Cardiac muscle cell (in vitro differentiated cells and primary cell): ENCODE results near the gene PSMA3. TPM values are rescaled to one million over a fixed set of nuclear protein-coding genes. Genes with fewer than 3 reads are reported as not detected.

Source experiments
- DNase-seq, 2 donors: peaks; one replicate each; pipeline versions ENCODE4 v3.0.0 to v3.0.0-alpha.2; 2010 to 2017; ENCODE audit warnings: low read depth in 1 of 2, low spot score in 1 of 2
- H3K27ac ChIP-seq: fragments of 200-600 bp; sonication (generic); 2 replicates; pipeline ENCODE4 v1.5.1; 2016
- H3K27me3 ChIP-seq: fragments of 200-600 bp; sonication (generic); 2 replicates; pipeline ENCODE4 v1.6.0; 2016; ENCODE audit warnings: control low read depth
- H3K36me3 ChIP-seq: fragments of 200-600 bp; sonication (generic); 2 replicates; pipeline ENCODE4 v1.5.1; 2016; ENCODE audit warnings: control low read depth
- H3K4me1 ChIP-seq: fragments of 200-600 bp; sonication (generic); 2 replicates; pipeline ENCODE4 v1.8.1; 2017; ENCODE audit warnings: low read depth, mild to moderate bottlenecking, mixed run types
- H3K4me3 ChIP-seq: fragments of 200-600 bp; sonication (generic); 2 replicates; pipeline ENCODE4 v1.5.1; 2016; ENCODE audit warnings: mild to moderate bottlenecking
- H3K9me3 ChIP-seq: fragments of 200-600 bp; sonication (generic); 2 replicates; pipeline ENCODE4 v1.5.1; 2017; ENCODE audit warnings: low read depth, mild to moderate bottlenecking, control low read depth
- polyA plus RNA-seq: library from polyadenylated mRNA; unstranded; fragments of >200 nt; fragmentation: Nextera tagmentation; extraction: Ambion mirVana; gene quantifications from 2 replicates; pipeline ENCODE4 v1.2.1, GENCODE V29; 2016
- total RNA-seq: library from RNA; depleted of rRNA; stranded (reverse); fragments of >200 nt; gene quantifications from 2 replicates; pipeline ENCODE4 v1.2.3, GENCODE V29; 2016
- TF ChIP-seq, protein P1 (sequence below): IDR thresholded peaks from 2 replicates; pipeline ENCODE4 v1.5.1; 2012; ENCODE audit warnings: low read depth, mild to moderate bottlenecking, low read length

PSMA3 gene
- total and polyA plus RNA-seq, 2 experiments from 2014 or later: 74.0 to 279 TPM

DNA sequence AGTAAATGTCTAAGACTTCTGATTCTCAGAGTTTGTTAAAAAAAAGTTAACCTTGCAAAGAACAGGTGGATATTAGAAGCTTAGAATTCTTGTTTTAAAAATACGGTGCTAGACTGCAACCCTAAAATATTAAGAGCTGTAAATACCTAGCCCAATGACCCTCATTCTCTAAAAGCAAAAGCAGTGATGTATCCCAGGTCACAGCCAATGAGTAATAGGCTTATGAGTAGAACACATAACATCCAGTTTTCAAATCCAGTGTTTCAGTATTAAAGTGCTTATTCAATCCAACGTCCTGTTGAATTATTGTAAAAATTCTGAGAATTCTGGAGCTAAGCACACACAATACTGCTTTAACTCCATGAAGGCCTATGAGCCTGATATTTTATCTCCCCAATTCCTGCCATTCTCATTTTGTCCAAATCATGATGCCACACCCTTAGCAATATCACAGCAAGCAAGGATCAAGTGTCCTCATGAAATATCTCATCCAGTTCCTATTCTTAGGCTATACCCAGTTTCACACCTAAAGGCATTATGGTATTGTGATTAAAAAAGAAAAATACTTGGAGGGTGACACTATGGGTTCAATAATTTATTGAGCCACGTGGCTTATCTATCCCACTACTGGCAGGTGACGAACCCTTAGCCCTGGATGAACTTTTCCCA, 38.4 kb downstream of the PSMA3 start:
- DNase-seq: no peak
- H3K27me3 ChIP-seq: no peaks in the 10 kb centered on the region
- H3K9me3 ChIP-seq: no peaks in the 10 kb centered on the region
- no peak overlapping the region for H3K27ac ChIP-seq
- H3K4me1 ChIP-seq: no peaks in the 10 kb centered on the region
- no peak overlapping the region for H3K4me3 ChIP-seq
- TF ChIP-seq, protein P1, sequence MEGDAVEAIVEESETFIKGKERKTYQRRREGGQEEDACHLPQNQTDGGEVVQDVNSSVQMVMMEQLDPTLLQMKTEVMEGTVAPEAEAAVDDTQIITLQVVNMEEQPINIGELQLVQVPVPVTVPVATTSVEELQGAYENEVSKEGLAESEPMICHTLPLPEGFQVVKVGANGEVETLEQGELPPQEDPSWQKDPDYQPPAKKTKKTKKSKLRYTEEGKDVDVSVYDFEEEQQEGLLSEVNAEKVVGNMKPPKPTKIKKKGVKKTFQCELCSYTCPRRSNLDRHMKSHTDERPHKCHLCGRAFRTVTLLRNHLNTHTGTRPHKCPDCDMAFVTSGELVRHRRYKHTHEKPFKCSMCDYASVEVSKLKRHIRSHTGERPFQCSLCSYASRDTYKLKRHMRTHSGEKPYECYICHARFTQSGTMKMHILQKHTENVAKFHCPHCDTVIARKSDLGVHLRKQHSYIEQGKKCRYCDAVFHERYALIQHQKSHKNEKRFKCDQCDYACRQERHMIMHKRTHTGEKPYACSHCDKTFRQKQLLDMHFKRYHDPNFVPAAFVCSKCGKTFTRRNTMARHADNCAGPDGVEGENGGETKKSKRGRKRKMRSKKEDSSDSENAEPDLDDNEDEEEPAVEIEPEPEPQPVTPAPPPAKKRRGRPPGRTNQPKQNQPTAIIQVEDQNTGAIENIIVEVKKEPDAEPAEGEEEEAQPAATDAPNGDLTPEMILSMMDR: no peak
- peaks cover 35% of the 10 kb centered on the region for H3K36me3 ChIP-seq

DNA sequence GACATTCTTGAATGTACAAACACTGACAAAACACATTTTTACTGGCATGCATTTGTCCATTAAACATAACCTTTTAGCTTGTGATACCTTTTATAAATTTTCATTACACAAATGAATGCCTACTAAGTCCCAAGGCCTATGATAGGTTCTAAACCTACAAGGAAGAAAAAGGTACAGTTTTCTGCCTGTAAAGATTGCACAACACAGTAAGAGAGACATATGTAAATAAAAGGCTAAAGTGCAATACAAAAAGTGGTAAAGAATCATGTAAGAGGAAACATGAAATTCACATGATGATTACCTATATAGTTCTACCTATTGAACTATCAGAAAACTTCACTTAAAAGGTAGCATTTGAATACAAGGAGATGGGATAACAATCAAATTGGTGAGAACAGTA, 39.1 kb downstream of the PSMA3 start:
- Histone ChIP-seq H3K4me1 (no peaks in the 10 kb centered on the region), H3K36me3 (peaks cover 35% of the 10 kb centered on the region), H3K4me3 (no peak overlapping the region), H3K9me3 (no peaks in the 10 kb centered on the region), H3K27me3 (no peaks in the 10 kb centered on the region), H3K27ac (no peak overlapping the region)
- TF ChIP-seq, protein P1: no peak
- DNase-seq: no peak

DNA sequence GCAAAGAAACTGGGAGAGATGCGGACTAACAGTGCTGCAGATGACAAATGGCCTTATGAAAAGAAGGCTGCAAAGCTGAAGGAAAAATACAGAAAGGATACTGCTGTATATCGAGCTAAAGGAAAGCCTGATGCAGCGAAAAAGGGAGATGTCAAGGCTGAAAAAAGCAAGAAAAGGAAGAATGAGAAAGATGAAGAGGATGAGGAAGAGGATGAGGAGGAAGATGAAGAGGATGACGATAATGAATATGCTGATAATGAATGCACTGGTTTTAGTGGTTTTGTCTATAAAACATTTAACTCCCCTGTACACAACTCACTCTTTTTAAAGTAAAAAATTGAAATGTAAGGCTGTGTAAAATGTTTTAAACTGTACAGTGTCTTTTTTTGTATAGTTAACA, 40.5 kb downstream of the PSMA3 start:
- no peaks in the 10 kb centered on the region for H3K27me3 ChIP-seq
- DNase-seq: no peak
- TF ChIP-seq, protein P1: no peak

DNA sequence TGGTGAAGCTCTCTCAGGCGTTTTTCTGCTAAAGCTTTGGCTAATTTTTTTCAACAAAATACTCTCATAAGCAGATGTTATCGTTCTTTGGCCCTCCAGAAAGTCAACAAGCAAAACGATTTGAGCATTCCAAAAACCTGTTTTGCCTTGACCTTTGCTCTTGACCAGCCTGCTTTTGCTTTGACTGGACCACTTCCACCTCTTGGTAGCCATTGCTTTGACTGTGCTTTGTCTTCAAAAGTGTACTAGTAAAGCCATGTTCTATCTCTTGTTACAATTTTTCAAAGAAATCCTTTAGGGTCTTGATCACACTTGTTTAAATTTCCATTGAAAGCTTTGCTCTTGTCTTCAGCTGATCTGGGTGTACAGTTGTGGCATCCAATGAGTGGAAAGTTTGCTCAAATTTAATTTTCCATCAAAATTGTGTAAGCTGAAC, 43.0 kb downstream of the PSMA3 start:
- Histone ChIP-seq H3K27ac (no peak overlapping the region), H3K4me1 (no peaks in the 10 kb centered on the region), H3K4me3 (no peak overlapping the region), H3K36me3 (peaks cover 58% of the 10 kb centered on the region), H3K27me3 (no peaks in the 10 kb centered on the region), H3K9me3 (no peaks in the 10 kb centered on the region)
- DNase-seq: no peak
- TF ChIP-seq, protein P1: no peak

More for the DNA sequence above, 40.5 kb downstream of the PSMA3 start:
- Histone ChIP-seq H3K27ac (no peak overlapping the region), H3K9me3 (no peaks in the 10 kb centered on the region), H3K4me3 (no peak overlapping the region), H3K36me3 (peaks cover 40% of the 10 kb centered on the region), H3K4me1 (no peaks in the 10 kb centered on the region)

DNA sequence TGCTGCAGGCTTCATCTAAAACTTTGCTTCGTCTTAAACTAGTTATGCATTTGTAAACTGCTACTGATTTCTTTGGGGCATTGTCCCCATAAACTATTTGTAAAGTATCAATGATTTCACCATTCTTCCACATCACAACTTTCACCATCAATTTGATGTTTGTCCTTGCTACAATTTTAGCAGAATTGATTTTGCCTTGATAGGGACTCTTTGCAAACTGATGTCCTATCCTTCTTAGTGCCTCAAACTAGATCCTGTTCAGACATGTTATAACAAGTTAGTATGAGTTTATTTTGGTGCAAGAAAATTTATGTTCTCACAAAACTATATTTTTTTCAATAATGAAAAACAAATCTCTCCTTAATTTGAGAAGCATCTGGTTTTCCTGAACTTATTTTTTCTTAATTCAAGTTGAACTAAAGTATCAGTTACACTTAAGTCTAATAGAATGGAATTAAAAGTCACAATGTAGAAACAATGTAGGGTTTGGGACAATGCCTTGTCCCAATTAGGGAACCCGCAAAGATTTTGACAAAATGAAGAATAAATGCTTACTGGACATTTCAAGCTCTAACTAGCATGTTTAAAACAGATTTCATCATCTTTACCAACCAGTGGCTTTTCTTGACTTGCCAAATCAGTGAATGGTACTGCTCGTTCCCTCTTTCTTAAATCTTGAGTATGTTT, 43.6 kb downstream of the PSMA3 start:
- Histone ChIP-seq H3K4me3 (no peak overlapping the region), H3K36me3 (peaks cover 61% of the 10 kb centered on the region), H3K27me3 (no peaks in the 10 kb centered on the region), H3K4me1 (no peaks in the 10 kb centered on the region), H3K9me3 (no peaks in the 10 kb centered on the region), H3K27ac (no peak overlapping the region)
- DNase-seq: no peak
- TF ChIP-seq, protein P1: no peak
